GF-D8 (cell line): ENCODE measurements around the gene PSPN.
"Not testable (repeated sequence)": the region's sequence is repeated elsewhere in the genome, so short reads cannot be mapped to it uniquely, and the experiment has no call there.

Experiments
- DNase-seq: peaks from one replicate; lab custom pipeline; 2025; lab: John Stamatoyannopoulos, UW

The PSPN gene

DNA sequence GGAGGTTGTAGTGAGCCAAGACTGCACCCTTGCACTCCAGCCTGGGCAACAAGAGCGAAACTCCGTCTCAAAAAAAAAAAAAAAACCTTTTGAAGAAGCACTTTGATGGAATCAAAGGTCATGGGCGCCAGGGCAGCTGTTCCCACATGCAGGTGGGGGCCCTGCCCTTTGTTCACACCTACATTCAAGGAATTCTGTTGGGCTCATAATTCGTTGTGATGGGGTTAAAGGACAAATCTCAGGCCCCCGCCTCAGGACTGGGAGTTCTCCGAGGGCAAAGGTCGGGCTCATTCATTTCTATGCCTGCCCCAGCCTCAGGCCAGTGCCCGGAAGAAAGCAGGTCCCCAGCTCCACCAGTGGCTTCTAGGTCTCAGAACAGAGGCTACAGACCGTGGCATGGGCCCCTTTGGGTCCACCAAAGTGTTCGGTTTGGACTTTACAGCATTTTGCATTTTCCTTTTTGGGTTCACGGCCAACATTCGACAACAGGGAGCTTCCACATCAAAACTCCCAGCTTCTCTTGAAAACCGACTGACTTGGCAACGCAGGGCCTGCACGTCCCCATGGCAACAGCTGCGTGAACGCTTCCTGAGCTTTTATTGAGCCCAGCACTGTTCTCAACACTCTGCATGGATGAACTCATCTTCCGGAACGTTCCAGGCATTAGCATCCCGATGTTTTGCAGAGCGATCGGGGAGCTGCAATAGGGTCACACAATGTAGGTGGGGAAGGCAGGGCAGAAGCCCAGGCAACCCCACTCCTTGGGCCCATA lies 27.3 kb upstream of the PSPN start:
- DNase-seq = no peak

DNA sequence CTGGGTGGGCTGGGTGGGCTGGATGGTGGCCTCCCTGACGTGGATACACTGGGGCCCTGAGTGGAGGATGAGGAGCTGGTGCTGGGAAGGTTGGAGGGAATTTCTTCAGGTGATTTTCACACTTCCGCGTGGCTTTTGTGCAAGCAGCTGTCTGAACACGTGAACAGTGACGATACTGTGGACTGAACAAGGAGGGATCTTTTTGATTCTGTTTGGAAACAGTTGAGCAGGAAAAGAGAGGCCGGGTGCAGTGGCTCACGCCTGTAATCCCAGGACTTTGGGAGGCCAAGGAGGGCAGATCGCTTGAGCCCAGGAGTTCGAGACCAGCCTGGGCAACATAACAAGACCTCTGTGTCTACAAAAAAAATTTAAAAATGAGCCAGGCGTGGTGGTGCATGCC lies 26.3 kb upstream of the PSPN start:
- no peak for DNase-seq

DNA sequence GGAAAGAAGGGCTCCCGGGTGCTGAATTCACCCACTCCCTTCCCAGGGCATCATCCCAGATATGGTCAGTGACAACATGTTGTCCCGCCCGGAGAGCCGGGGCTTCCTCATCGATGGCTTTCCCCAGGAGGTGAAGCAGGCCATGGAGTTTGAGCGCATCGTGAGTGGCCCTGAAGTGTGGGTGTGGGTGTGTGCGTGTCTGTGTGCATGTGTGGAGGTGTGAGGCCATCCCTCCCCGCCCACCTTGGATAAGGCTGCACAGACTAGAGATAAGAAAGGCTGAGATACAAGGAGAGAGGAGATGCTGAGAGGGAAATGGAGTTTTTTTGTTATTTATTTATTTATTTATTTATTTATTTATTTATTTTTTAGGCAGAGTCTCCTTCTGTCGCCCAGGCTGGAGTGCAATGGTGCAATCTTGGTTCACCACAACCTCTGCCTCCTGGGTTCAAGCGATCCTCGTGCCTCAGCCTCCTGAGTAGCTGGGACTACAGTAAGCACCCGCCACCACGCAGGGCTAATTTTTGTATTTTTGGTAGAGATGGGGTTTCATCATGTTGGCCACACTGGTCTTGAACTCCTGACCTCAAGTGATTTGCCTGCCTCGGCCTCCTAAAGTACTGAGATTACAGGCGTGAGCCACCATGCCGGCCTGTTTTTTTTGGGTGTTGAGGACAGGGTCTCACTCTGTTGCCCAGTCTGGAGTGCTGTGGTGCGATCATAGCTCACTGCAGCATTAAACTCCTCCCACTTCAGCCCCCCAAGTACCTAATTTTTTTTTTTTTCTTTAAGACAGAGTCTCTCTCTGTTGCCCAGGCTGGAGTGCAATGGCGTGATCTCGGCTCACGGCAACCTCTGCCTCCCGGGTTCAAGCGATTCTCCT lies 24.6 kb upstream of the PSPN start:
- DNase-seq = not testable (repeated sequence)

- no peak for DNase-seq
Measured at GRCh38 chr19:6396305-6396704, 20.6 kb upstream of the PSPN start.

DNA sequence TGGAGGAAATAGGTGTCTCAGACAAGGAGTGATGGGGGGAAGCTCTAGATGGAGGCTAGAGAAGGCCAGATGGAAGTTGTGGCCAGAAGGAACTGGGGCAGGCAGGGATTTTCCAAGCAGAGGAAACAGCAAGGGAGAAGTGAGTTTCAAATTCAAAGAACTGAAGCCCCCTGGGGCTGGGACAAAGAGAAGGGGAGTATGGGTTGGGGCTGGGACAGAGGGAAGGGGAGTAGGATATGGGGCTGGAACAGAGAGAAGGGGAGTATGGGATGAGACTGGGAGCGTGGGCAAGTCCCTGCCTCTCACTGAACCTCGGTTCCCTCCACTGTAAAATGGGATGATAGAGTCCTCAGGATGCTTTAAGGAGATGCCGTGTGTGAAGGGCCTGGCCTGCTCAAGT lies 19.1 kb upstream of the PSPN start:
- no peak for DNase-seq

DNA sequence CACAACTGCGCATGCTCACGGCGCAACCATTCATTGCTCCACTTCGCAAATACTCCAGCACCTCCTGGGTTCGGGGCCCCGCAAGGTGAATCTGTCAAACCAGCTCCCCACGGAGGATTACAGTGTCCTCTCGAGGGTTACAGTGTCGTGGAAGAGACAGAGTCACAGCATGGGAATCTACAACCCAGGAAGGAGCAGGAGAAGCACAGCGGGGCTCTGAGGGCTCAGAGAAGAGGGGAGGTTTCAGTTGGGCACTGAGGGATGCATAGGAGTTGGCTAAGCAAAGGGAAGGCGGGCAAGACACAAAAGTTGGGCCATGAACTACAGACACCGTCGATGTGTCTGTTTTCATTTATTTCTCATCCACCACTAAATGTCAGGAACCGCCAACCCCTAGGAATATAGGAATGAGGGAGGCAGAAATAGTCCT lies 18.3 kb upstream of the PSPN start:
- no peak for DNase-seq

DNA sequence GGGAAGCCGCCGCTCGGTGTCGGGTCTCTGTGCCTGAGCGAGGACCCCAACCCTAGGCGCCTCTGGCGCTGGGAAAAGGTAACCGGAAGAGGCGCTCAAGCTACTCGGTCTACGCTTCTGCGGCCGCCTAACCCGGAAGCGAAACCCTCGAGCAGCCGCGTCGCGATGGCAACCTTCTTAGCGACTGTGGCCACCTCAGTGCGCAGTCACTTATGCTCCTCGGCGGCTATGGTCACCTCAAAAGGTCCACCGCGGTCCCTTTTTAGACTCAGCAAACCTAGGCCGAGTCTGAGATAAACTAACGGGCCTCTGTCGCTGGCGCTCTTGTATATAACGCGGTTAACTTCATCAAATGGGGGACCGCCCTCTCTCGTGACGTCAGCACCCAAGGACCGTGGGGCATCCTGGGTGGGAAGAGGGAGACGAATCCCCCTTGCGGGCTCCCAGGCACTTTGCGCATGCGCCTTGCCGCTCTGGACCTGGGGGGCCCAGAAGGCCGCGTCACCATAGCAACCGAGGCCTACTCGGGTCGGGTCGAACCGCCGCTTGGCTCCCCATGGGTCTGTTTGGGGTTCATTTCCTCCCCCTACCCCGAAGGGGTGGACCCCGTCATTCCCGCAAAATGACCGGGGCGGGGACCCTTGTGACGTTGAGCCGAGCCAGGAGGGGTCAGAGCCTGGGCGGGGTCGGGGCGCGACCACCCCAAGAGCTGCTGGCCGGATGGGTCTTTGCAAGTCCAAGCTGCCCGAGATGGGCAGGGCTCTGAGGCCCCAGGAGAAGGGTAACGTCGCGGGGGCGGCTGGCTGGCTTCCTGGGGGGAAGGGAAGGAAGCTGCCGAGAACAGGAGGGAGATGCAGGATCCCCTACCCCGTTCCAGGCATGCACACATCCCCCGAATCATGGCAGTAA lies 17.6 kb upstream of the PSPN start, which contains the start of gene GTF2F1:
Gene GTF2F1, minus strand, starts transcription at position 91 of the 909 bp plus-strand sequence. CDS start 169 bp downstream, outside the sequence.
- DNase-seq = peak; percentile 81

- no peak for DNase-seq
Measured at GRCh38 chr19:6392221-6393073, 16.7 kb upstream of the PSPN start.

DNA sequence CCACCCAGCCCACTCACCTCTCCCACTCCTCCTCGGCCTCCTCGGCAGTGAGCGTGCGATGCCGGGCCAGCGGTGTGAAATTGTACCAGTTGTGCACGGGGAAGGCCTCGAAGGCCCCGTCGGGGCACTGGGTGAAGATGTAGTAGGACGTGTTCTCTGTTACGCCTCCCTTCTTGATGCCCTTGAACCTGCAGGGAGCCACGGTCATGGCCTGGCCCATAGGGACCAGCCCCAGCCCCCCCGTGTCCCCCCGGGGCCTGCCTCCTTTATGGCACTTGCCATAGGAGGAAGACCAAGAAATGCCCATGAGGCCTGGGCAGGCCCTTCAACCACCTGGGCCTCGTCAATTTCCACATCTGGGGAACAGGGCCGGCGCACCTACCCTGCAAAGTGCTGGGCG lies 11.6 kb upstream of the PSPN start:
- DNase-seq = no peak

DNA sequence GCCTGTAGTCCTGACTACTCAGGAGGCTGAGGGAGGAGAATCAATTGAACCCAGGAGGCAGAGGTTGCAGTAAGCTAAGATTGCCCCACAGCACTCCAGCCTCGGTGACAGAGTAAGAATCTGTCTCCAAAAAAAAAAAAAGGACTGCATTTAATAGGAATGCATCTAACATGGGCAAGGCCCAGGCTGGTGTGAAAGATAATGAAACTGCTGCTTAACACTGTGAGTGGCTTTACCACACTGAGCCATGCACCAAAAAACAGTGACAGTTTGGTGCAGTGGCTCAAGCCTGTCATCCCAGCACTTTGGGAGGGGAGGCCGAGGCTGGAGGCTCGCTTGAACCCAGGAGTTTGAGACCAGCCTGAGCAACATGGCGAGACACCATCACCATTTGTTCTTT lies 8.6 kb upstream of the PSPN start:
- DNase-seq = no peak

DNA sequence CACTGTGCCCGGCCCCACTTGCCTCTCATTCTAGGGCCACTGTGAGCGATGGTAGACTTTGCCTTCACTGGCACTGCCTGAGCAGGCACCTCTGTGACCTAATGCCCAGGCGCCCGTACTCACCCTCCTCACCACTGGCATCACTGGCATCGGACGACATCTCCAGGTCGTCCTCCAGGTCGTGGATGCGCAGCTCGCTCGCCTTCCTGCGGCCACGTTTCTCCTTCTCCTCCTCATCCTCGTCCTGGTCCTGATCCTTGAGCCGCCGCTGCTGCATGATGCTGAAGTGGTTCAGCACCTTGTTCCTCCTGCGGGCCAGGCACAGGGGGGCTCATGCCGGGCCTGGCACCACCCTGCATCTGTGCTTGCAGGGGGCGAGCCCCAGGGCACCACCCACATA lies 7.5 kb upstream of the PSPN start:
- no peak for DNase-seq

GRCh38 chr19:6381030-6381750 lies 5.5 kb upstream of the PSPN start:
- DNase-seq = no peak

GRCh38 chr19:6379744-6380143 lies 4.0 kb upstream of the PSPN start:
- no peak for DNase-seq

- no peak for DNase-seq
Measured at GRCh38 chr19:6378486-6378885, 2.8 kb upstream of the PSPN start.

GRCh38 chr19:6378041-6378440 lies 2.3 kb upstream of the PSPN start:
- no peak for DNase-seq

DNA sequence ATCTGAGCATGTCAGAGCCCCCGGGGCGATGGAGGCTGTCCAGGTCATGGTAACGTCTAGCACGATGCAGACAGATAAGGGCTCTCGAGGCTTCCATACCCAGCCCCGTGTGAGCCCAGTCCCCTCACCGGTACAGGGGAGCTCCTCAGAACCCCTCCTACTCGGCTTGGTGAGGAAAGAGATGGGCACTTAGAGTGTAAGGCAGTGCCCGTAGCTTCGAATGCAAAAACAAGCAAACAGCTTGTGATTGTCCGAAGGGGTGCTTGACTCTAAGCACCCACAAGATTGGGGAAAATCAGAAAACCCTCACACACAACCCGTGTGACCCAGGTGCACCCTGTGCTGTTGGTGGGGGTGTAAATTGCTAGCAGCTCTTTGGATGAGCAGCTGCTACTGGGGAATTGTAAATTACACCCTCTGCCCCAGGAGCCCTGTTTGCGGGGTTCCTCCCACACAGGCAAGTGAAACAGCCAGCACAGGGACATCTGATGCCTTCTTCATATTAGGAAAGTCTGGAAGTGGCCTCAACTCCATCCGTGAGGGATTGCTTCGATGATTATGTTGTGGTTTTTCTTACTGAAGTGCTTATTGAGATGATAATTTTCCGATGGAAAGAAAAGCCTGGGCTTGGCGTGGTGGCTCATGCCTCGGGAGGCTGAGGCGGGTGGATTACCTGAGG lies 918 bp upstream of the PSPN start:
- no peak for DNase-seq

GRCh38 chr19:6374711-6375410 lies 872 bp downstream of the PSPN start:
- no peak for DNase-seq

DNA sequence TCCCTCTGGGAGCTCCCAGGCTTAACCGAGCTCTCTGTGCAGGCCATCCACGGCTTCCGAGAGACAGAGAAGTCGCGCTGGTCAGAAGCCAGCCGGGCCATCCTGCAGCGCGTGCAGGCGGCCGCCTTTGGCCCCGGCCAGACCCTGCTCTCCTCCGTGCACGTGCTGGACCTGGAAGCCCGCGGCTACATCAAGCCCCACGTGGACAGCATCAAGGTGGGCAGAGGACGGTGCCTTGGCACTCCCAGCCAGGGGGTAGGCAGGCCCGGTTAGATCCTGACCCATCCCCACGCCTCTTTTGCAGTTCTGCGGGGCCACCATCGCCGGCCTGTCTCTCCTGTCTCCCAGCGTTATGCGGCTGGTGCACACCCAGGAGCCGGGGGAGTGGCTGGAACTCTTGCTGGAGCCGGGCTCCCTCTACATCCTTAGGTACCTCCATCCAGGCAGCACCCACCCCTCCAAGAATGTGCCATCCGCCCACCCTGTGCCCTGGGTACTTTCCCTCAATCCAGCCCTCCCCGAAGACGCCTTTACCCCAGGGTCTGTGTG lies 1.5 kb downstream of the PSPN start:
- no peak for DNase-seq

DNA sequence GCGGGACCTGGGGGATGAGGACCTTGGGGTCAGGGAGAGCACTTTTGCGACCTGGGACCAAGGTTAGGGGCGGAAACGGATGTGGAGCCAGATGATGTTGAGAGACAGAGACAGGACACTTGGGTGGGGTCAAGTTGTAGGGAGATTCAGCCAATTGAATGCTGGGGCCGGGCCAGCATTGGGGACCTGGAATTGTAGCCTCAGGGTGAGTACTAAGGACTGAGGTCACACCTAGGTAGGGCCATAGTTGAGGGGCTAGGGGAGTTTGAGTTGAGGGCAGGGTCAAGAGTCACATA lies 2.0 kb downstream of the PSPN start:
- no peak for DNase-seq
